ENCODE measurements around the gene C11orf68.

DNA sequence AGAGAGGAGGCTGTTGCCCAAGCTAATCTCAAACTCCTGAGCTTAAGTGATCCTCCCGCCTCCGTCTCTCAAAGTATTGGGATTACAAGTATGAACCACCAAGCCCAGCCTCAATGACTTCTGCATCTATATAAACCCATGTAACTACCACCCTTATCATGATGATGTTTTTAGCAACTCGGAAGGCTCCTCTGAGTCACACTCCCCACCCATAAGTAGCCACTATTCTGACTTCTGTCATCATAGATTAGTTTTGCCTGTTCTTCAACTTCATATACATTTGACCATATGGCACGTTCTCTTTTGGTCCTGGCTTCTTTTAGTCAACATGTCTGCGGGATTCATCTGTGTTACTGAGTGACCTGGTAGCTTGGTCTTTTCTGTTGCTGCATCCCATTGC is 12.3 kb downstream of the C11orf68 start:
- TF ChIP-seq, protein P1, sequence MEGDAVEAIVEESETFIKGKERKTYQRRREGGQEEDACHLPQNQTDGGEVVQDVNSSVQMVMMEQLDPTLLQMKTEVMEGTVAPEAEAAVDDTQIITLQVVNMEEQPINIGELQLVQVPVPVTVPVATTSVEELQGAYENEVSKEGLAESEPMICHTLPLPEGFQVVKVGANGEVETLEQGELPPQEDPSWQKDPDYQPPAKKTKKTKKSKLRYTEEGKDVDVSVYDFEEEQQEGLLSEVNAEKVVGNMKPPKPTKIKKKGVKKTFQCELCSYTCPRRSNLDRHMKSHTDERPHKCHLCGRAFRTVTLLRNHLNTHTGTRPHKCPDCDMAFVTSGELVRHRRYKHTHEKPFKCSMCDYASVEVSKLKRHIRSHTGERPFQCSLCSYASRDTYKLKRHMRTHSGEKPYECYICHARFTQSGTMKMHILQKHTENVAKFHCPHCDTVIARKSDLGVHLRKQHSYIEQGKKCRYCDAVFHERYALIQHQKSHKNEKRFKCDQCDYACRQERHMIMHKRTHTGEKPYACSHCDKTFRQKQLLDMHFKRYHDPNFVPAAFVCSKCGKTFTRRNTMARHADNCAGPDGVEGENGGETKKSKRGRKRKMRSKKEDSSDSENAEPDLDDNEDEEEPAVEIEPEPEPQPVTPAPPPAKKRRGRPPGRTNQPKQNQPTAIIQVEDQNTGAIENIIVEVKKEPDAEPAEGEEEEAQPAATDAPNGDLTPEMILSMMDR (IDR thresholded peaks at IDR 0.05; ENCODE audit: low read length), result no peak
- no peak for TF ChIP-seq EZH2 (IDR thresholded peaks at IDR 0.05; ENCODE audit: borderline replicate concordance, low read length)

All from OCI-LY1 (cell line).